Left ventricle myocardium inferior (tissue), 1 donor: ENCODE results near the gene DCHS2. TPM values are rescaled to one million over a fixed set of nuclear protein-coding genes. Genes with fewer than 3 reads are reported as not detected.
A peak's percentile ranks its signal among the peaks of the same experiment; 100 is the strongest.

Experiments
- DNase-seq: peaks from one replicate; pipeline ENCODE4 v3.0.0-alpha.2; 2020
- H3K27ac ChIP-seq: fragments of 200-600 bp; replicated peaks from 2 replicates; pipeline ENCODE4 v1.8.0; 2021
- H3K27me3 ChIP-seq: fragments of 200-600 bp; 2 replicates; pipeline ENCODE4 v1.8.0; 2021; ENCODE audit warnings: low read depth
- H3K36me3 ChIP-seq: fragments of 200-600 bp; 2 replicates; pipeline ENCODE4 v1.8.0; 2021
- H3K4me1 ChIP-seq: fragments of 200-600 bp; 2 replicates; pipeline ENCODE4 v1.8.0; 2021
- H3K4me3 ChIP-seq: fragments of 200-600 bp; 2 replicates; pipeline ENCODE4 v1.8.0; 2021; ENCODE audit warnings: mild to moderate bottlenecking, moderate library complexity
- H3K9me3 ChIP-seq: fragments of 200-600 bp; replicated peaks from 2 replicates; pipeline ENCODE4 v1.8.0; 2021
- CTCF ChIP-seq: fragments of 200-600 bp; IDR thresholded peaks from 2 replicates; pipeline ENCODE4 v1.8.0; 2021; ENCODE audit warnings: antibody characterized with exemption, mild to moderate bottlenecking, borderline replicate concordance
- intact Hi-C: fragments of 100-400 bp; cut with micrococcal nuclease; formaldehyde crosslinking; loops from one replicate; pipeline ENCODE4 v1.11.0; 2022
- total RNA-seq: library from RNA; stranded (reverse); fragmentation: NEBNext Ultra II Directional; extraction: Animal tissue kit (Norgen Biotek cat#: 25700); gene quantifications from one replicate; pipeline ENCODE4 v1.2.1, GENCODE V29; 2021
- donor health status: DM: no; HTN: yes; CAD: no; lungs with severe emphysema.

The DCHS2 gene
- total RNA-seq, 1 donor from 2014 or later = not detected

- DNase-seq = no peak
- Histone ChIP-seq H3K36me3 (no peaks in the 10 kb centered on the region), H3K27ac (no peak overlapping the region), H3K4me1 (peaks cover 23% of the 10 kb centered on the region), H3K27me3 (peaks cover 100% of the 10 kb centered on the region), H3K4me3 (peak overlapping the region; percentile 58), H3K9me3 (no peaks in the 10 kb centered on the region)
- no peak for TF ChIP-seq CTCF
- intact Hi-C loops = no loop called here
Measured at GRCh38 chr4:154490583-154491340, 837 bp downstream of the DCHS2 start.

- no peak for TF ChIP-seq CTCF
- peak overlapping the region; percentile 58 for H3K4me3 ChIP-seq
Measured at GRCh38 chr4:154490234-154490582, 1.4 kb downstream of the DCHS2 start.

GRCh38 chr4:154489558-154490233 lies 1.9 kb downstream of the DCHS2 start:
- peaks cover 23% of the 10 kb centered on the region for H3K4me1 ChIP-seq
- H3K9me3 ChIP-seq = no peaks in the 10 kb centered on the region
- intact Hi-C loops = no loop called here
- H3K36me3 ChIP-seq = no peaks in the 10 kb centered on the region
- TF ChIP-seq CTCF = no peak
- H3K4me3 ChIP-seq = peak overlapping the region; percentile 58
- no peak overlapping the region for H3K27ac ChIP-seq
- no peak for DNase-seq
- peaks cover 99% of the 10 kb centered on the region for H3K27me3 ChIP-seq

More at GRCh38 chr4:154490234-154490582, 1.4 kb downstream of the DCHS2 start:
- no peak overlapping the region for H3K27ac ChIP-seq
- DNase-seq = no peak
- H3K9me3 ChIP-seq = no peaks in the 10 kb centered on the region
- H3K27me3 ChIP-seq = peaks cover 99% of the 10 kb centered on the region
- no peaks in the 10 kb centered on the region for H3K36me3 ChIP-seq
- H3K4me1 ChIP-seq = peaks cover 23% of the 10 kb centered on the region
- intact Hi-C loops = no loop called here

- Histone ChIP-seq H3K27ac (no peak overlapping the region), H3K36me3 (no peaks in the 10 kb centered on the region), H3K9me3 (no peaks in the 10 kb centered on the region), H3K27me3 (peaks cover 96% of the 10 kb centered on the region), H3K4me3 (no peak overlapping the region), H3K4me1 (peaks cover 22% of the 10 kb centered on the region)
- intact Hi-C loops = no loop called here
- no peak for DNase-seq
- TF ChIP-seq CTCF = no peak
Measured at GRCh38 chr4:154487145-154487544, 4.5 kb downstream of the DCHS2 start.

GRCh38 chr4:154485127-154485773 lies 6.3 kb downstream of the DCHS2 start:
- H3K27ac ChIP-seq = no peak overlapping the region
- no peak for DNase-seq
- intact Hi-C loops = no loop called here
- H3K4me3 ChIP-seq = no peak overlapping the region
- H3K36me3 ChIP-seq = no peaks in the 10 kb centered on the region
- no peaks in the 10 kb centered on the region for H3K9me3 ChIP-seq
- H3K27me3 ChIP-seq = peaks cover 92% of the 10 kb centered on the region
- TF ChIP-seq CTCF = no peak
- peaks cover 3% of the 10 kb centered on the region for H3K4me1 ChIP-seq
